Measurements from ENCODE around the gene TRABD2B.

GRCh38 chr1:47816325-47817071, 180.7 kb downstream of the TRABD2B start:
- TF ChIP-seq CTCF (IDR thresholded peaks at IDR 0.05) (no peak), POLR2A (IDR thresholded peaks at IDR 0.05) (no peak)

Measured in lower leg skin (tissue), 3 donors.